GM12878 (cell line): ENCODE results near the gene FABP1. TPM values are rescaled to one million over a fixed set of nuclear protein-coding genes. Genes with fewer than 3 reads are reported as not detected.

Experiments
- ATAC-seq: fragments of 200-7000 bp; cut with Tn5 transposase; 3 replicates; pipeline ENCODE4 v1.9.1; 2020; ENCODE audit warnings: mild to moderate bottlenecking, moderate library complexity
- BruUV-seq: library from RNA; stranded (reverse); fragments of 400-500 nt; replicated peaks from 2 replicates; lab custom pipeline; 2021; lab: Mats Ljungman, UMichigan
- CTCF ChIA-PET: fragments of 300-600 bp; sonication (Branson Sonifier 250); formaldehyde crosslinking; extraction: SDS; loops from one replicate; lab custom pipeline; 2021; ENCODE audit warnings: inconsistent platforms; lab: Yijun Ruan, JAX
- POLR2A ChIA-PET: fragments of 350-600 bp; formaldehyde crosslinking; extraction: SDS; loops from one replicate; lab custom pipeline; 2021; ENCODE audit warnings: inconsistent platforms; lab: Charles Lee
- RAD21 ChIA-PET: fragments of 300-600 bp; sonication (Branson Sonifier 250); formaldehyde crosslinking; loops from one replicate; lab custom pipeline; 2023; ENCODE audit warnings: antibody characterized with exemption; ENCODE audit not compliant: unreplicated experiment; lab: Charles Lee
- SMC1A ChIA-PET: fragments of 300-600 bp; sonication (Branson Sonifier 250); formaldehyde crosslinking; loops from one replicate; lab custom pipeline; 2023; ENCODE audit not compliant: unreplicated experiment, uncharacterized antibody; lab: Charles Lee
- DNase-seq: peaks from one replicate; pipeline ENCODE4 v3.0.0-alpha.2; 2011; ENCODE audit warnings: low read depth, low spot score
- FAIRE-seq: peaks from 3 replicates; lab custom pipeline; 2011; peaks lifted over from hg19 to GRCh38; lab: Jason Lieb, UNC
- H2AFZ ChIP-seq: 2 replicates; pipeline ENCODE4 v1.6.0; 2011; ENCODE audit warnings: low read depth, low read length, control low read depth; ENCODE audit not compliant: control insufficient read depth
- H3K27ac ChIP-seq: 2 replicates; pipeline ENCODE4 v1.5.1; 2011; ENCODE audit warnings: control low read depth; ENCODE audit not compliant: control insufficient read depth, insufficient read depth
- H3K27me3 ChIP-seq, 2 experiments: replicated peaks in 1 of 2; 2 replicates each; pipeline versions ENCODE4 v1.6.0 to v1.6.1; 2011; ENCODE audit warnings: low read length in 1 of 2; ENCODE audit not compliant: control insufficient read depth in 2 of 2, insufficient read depth in 2 of 2
- H3K36me3 ChIP-seq, 2 experiments: 2 replicates each; pipeline ENCODE4 v1.5.1; 2011; ENCODE audit warnings: low read length in 1 of 2; ENCODE audit not compliant: control insufficient read depth in 2 of 2, insufficient read depth in 2 of 2
- H3K4me1 ChIP-seq: 2 replicates; pipeline ENCODE4 v1.6.1; 2011; ENCODE audit warnings: mild to moderate bottlenecking, low read length, moderate library complexity, mixed read lengths; ENCODE audit not compliant: control insufficient read depth, insufficient read depth
- H3K4me2 ChIP-seq: 2 replicates; pipeline ENCODE4 v1.6.0; 2011; ENCODE audit warnings: control low read depth; ENCODE audit not compliant: control insufficient read depth, insufficient read depth
- H3K4me3 ChIP-seq: fragments of 200-600 bp; sonication (generic); 2 replicates; pipeline ENCODE4 v1.5.1; 2016
- H3K79me2 ChIP-seq: 2 replicates; pipeline ENCODE4 v1.6.0; 2011; ENCODE audit warnings: low read length; ENCODE audit not compliant: control insufficient read depth, insufficient read depth
- H3K9ac ChIP-seq: 2 replicates; pipeline ENCODE4 v1.8.0; 2011; ENCODE audit warnings: low read length, control low read depth, mixed read lengths; ENCODE audit not compliant: control insufficient read depth, insufficient read depth
- H3K9me3 ChIP-seq: replicated peaks from 3 replicates; pipeline ENCODE4 v1.5.1; 2011; ENCODE audit warnings: mild to moderate bottlenecking, low read length; ENCODE audit not compliant: control insufficient read depth, insufficient read depth
- H4K20me1 ChIP-seq: 2 replicates; pipeline ENCODE4 v1.6.0; 2011; ENCODE audit not compliant: control insufficient read depth, insufficient read depth
- BHLHE40 ChIP-seq, 2 experiments: fragments of 450-650 bp in 1 of 2; IDR thresholded peaks; 2 replicates each; pipeline ENCODE4 v1.6.1; 2011 to 2017; ENCODE audit warnings: low read depth in 2 of 2, borderline replicate concordance in 1 of 2, improper control_type of control experiment in 1 of 2, low read length in 1 of 2, mild to moderate bottlenecking in 1 of 2
- NR2F1 ChIP-seq: fragments of 450-650 bp; conservative IDR thresholded peaks from 2 replicates; pipeline ENCODE4 v1.6.1; 2017; ENCODE audit warnings: mild to moderate bottlenecking
- PBX3 ChIP-seq: IDR thresholded peaks from 2 replicates; pipeline ENCODE4 v1.6.1; 2011; ENCODE audit warnings: mild to moderate bottlenecking, low read depth, low read length, moderate library complexity; ENCODE audit not compliant: insufficient replicate concordance
- SIN3A ChIP-seq: IDR thresholded peaks from 2 replicates; pipeline ENCODE4 v1.6.1; 2012; ENCODE audit warnings: low read depth, low read length, improper control_type of control experiment
- WGBS: methylation state at CpG from one replicate; pipeline ENCODE4 v1.1.6; 2016; ENCODE audit warnings: low lambda C conversion rate; ENCODE audit not compliant: insufficient replicate concordance, insufficient coverage; ENCODE audit errors: missing lambda C conversion rate; 5-methylcytosine and 5-hydroxymethylcytosine counted together
- in situ Hi-C: fragments of 300-500 bp; cut with MboI; formaldehyde crosslinking; loops from 9 replicates; pipeline ENCODE4 v1.14.3; 2018; ENCODE audit warnings: mixed read lengths
- intact Hi-C: fragments of 100-400 bp; cut with micrococcal nuclease; formaldehyde crosslinking; loops from one replicate; pipeline ENCODE4 v1.14.2; 2022; ENCODE audit not compliant: unreplicated experiment
- polyA plus RNA-seq, 11 experiments: library from polyadenylated mRNA; depleted of rRNA in 4 of 11; unstranded in 6 of 11; stranded (reverse) in 5 of 11; fragments of >200 nt; fragmentation: Nextera tagmentation in 4 of 11; fragmentation: Illumina TruSeq in 1 of 11; extraction: Ambion mirVana in 4 of 11; extraction: Trizol in 1 of 11; gene quantifications; 1 replicate in 1 of 11; 2 replicates in 10 of 11; pipeline versions ENCODE4 v1.2.1 to v1.2.3, GENCODE V29; 2011 to 2016; ENCODE audit warnings: inconsistent platforms in 2 of 11, missing spikeins in 2 of 11, low read depth in 1 of 11
- total RNA-seq, 4 experiments: library from RNA; depleted of rRNA in 3 of 4; stranded (reverse); fragments of >200 nt in 3 of 4; fragmentation: Illumina TruSeq in 1 of 4; extraction: Trizol in 1 of 4; gene quantifications; 2 replicates each; pipeline versions ENCODE4 v1.2.1 to v1.2.3, GENCODE V29; 2013 to 2021
- TF ChIP-seq, protein P1 (sequence below): fragments of 450-650 bp; IDR thresholded peaks from 2 replicates; pipeline ENCODE4 v1.6.1; 2017; ENCODE audit warnings: mild to moderate bottlenecking, moderate library complexity

Gene FABP1
- total and polyA plus RNA-seq, 10 of the 15 experiments (the other 5 are each of a cell fraction or from before 2014, with no cell fraction given) = not detected

- Histone ChIP-seq H3K36me3 (no peaks in the 10 kb centered on the region), H3K9me3 (no peaks in the 10 kb centered on the region), H3K27ac (no peak overlapping the region), H3K4me3 (no peak overlapping the region), H4K20me1 (no peaks in the 10 kb centered on the region), H2AFZ (no peak overlapping the region), H3K27me3 (no peaks in the 10 kb centered on the region), H3K4me2 (no peak overlapping the region), H3K9ac (no peak overlapping the region), H3K4me1 (no peaks in the 10 kb centered on the region), H3K79me2 (no peaks in the 10 kb centered on the region)
- FAIRE-seq (no peak), ATAC-seq (no peak), DNase-seq (no peak)
- ChIA-PET POLR2A (no interaction called here), RAD21 (no interaction called here), CTCF (interaction anchor here (2.6 kb wide), 1 partner anchor 77 kb away, joined by 7 read pairs; no protein-coding TSS in a partner anchor), SMC1A (no interaction called here)
- intact Hi-C loops = no loop called here
- TF ChIP-seq SIN3A = no peak
- TF ChIP-seq, protein P1, sequence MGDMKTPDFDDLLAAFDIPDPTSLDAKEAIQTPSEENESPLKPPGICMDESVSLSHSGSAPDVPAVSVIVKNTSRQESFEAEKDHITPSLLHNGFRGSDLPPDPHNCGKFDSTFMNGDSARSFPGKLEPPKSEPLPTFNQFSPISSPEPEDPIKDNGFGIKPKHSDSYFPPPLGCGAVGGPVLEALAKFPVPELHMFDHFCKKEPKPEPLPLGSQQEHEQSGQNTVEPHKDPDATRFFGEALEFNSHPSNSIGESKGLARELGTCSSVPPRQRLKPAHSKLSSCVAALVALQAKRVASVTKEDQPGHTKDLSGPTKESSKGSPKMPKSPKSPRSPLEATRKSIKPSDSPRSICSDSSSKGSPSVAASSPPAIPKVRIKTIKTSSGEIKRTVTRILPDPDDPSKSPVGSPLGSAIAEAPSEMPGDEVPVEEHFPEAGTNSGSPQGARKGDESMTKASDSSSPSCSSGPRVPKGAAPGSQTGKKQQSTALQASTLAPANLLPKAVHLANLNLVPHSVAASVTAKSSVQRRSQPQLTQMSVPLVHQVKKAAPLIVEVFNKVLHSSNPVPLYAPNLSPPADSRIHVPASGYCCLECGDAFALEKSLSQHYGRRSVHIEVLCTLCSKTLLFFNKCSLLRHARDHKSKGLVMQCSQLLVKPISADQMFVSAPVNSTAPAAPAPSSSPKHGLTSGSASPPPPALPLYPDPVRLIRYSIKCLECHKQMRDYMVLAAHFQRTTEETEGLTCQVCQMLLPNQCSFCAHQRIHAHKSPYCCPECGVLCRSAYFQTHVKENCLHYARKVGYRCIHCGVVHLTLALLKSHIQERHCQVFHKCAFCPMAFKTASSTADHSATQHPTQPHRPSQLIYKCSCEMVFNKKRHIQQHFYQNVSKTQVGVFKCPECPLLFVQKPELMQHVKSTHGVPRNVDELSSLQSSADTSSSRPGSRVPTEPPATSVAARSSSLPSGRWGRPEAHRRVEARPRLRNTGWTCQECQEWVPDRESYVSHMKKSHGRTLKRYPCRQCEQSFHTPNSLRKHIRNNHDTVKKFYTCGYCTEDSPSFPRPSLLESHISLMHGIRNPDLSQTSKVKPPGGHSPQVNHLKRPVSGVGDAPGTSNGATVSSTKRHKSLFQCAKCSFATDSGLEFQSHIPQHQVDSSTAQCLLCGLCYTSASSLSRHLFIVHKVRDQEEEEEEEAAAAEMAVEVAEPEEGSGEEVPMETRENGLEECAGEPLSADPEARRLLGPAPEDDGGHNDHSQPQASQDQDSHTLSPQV = no peak
- TF ChIP-seq BHLHE40 (IDR thresholded peaks at IDR 0.05; ENCODE audit: borderline replicate concordance in 1 of 2, low read depth in 2 of 2, low read length in 1 of 2) = no peak
- no peak for TF ChIP-seq PBX3
- no peak for TF ChIP-seq NR2F1
- 38% methylated on average over 4 of the region's 4 CpGs for WGBS
- BruUV-seq = no TSS peak
- in situ Hi-C loops = no loop called here
Measured at GRCh38 chr2:88137833-88138232, 10.0 kb upstream of the FABP1 start.
